Right lobe of liver (tissue), 4 donors: Measurements from ENCODE around the gene MROH7.

Experiments used
- CTCF ChIP-seq, 4 donors: fragments of 200-600 bp in 3 of 4; fragments of 450-650 bp in 1 of 4; IDR thresholded peaks; one replicate each; pipeline versions ENCODE4 v1.5.1 to v1.8.0; 2016 to 2022; ENCODE audit warnings: antibody characterized with exemption in 4 of 4, mild to moderate bottlenecking in 2 of 4
- POLR2A ChIP-seq: fragments of 450-650 bp; IDR thresholded peaks from one replicate; pipeline ENCODE4 v1.6.1; 2017; ENCODE audit warnings: antibody characterized with exemption, mild to moderate bottlenecking
- donor health status: DM: no; HTN: no; CAD: no.
- donor health status: DM: no; HTN: no; CAD: no.
- donor health status: DM: no; HTN: yes; CAD: no.

- TF ChIP-seq CTCF (IDR thresholded peaks at IDR 0.05): no peak
- TF ChIP-seq POLR2A: no peak
Measured at GRCh38 chr1:54744696-54745095, 103.1 kb downstream of the MROH7 start.
